Esophagus muscularis mucosa (tissue), 4 donors: ENCODE data around the gene HLA-DQB2. TPM values are rescaled to one million over a fixed set of nuclear protein-coding genes. Genes with fewer than 3 reads are reported as not detected.

ENCODE experiments used
- DNase-seq: peaks from one replicate; pipeline ENCODE4 v3.0.0-alpha.2; 2017; ENCODE audit errors: extremely low spot score
- H3K27ac ChIP-seq, 4 donors: fragments of 200-600 bp; sonication (generic); replicated peaks in 1 of 4; 1 replicate in 3 of 4; 2 replicates in 1 of 4; pipeline ENCODE4 v1.5.1; 2016 to 2019; ENCODE audit warnings: mild to moderate bottlenecking in 1 of 4
- H3K27me3 ChIP-seq, 4 donors: fragments of 200-600 bp; sonication (generic); one replicate each; pipeline versions ENCODE4 v1.5.1 to v1.6.0; 2016 to 2019
- H3K36me3 ChIP-seq, 4 donors: fragments of 200-600 bp; sonication (generic); one replicate each; pipeline ENCODE4 v1.5.1; 2016 to 2019
- H3K4me1 ChIP-seq, 4 donors: fragments of 200-600 bp; sonication (generic); one replicate each; pipeline ENCODE4 v1.5.1; 2016 to 2019
- H3K4me3 ChIP-seq, 4 donors: fragments of 200-600 bp; sonication (generic); 1 replicate in 2 of 4; 2 replicates in 2 of 4; pipeline ENCODE4 v1.5.1; 2016 to 2019; ENCODE audit warnings: mild to moderate bottlenecking in 4 of 4, moderate library complexity in 1 of 4
- H3K9me3 ChIP-seq, 4 donors: fragments of 200-600 bp; sonication (generic); 1 replicate in 3 of 4; 2 replicates in 1 of 4; pipeline ENCODE4 v1.5.1; 2016 to 2019
- CTCF ChIP-seq, 3 experiments: fragments of 200-600 bp in 2 of 3; fragments of 450-650 bp in 1 of 3; sonication (generic) in 2 of 3; IDR thresholded peaks; one replicate each; pipeline ENCODE4 v1.5.1; 2017 to 2019; ENCODE audit warnings: antibody characterized with exemption in 3 of 3, mild to moderate bottlenecking in 2 of 3, moderate library complexity in 1 of 3
- EP300 ChIP-seq: sonication (generic); formaldehyde crosslinking; IDR thresholded peaks from one replicate; pipeline ENCODE4 v1.6.1; 2017; ENCODE audit warnings: antibody characterized with exemption
- POLR2A ChIP-seq: fragments of 450-650 bp; IDR thresholded peaks from one replicate; pipeline ENCODE4 v1.6.1; 2017; ENCODE audit warnings: antibody characterized with exemption, moderate library complexity, mild to moderate bottlenecking, low read depth
- POLR2AphosphoS5 ChIP-seq, 2 donors: sonication (generic); formaldehyde crosslinking; IDR thresholded peaks; one replicate each; pipeline ENCODE4 v1.6.1; 2017; ENCODE audit warnings: antibody characterized with exemption in 2 of 2
- WGBS: methylation state at CpG from one replicate; pipeline ENCODE4 v1.1.5; 2018; 5-methylcytosine and 5-hydroxymethylcytosine counted together
- intact Hi-C: fragments of 100-400 bp; cut with DNase I; formaldehyde crosslinking; loops from one replicate; pipeline ENCODE4 v1.15.1; 2023
- total RNA-seq, 4 donors: library from RNA; depleted of rRNA; stranded (reverse); fragments of >200 nt; gene quantifications; one replicate each; pipeline versions ENCODE4 v1.1.0 to v1.2.1, GENCODE V29; 2016

HLA-DQB2 gene
- total RNA-seq, 4 donors from 2014 or later = 0.33 to 1.7 (median 0.86) TPM

- TF ChIP-seq POLR2AphosphoS5 (IDR thresholded peaks at IDR 0.05) = no peak
- no peak for TF ChIP-seq CTCF (IDR thresholded peaks at IDR 0.05)
- TF ChIP-seq EP300 = no peak
- TF ChIP-seq POLR2A = no peak
- no peak for DNase-seq
- Histone ChIP-seq H3K4me3 (no peak overlapping the region), H3K9me3 (peaks cover 0 to 7% (median 2%) of the 10 kb centered on the region in 4 donors), H3K27ac (no peak overlapping the region), H3K4me1 (peaks cover 0 to 11% (median 9%) of the 10 kb centered on the region in 4 donors), H3K36me3 (no peaks in the 10 kb centered on the region), H3K27me3 (peaks cover 0 to 66% (median 7%) of the 10 kb centered on the region in 4 donors)
- 94% methylated on average over 3 of the region's 3 CpGs for WGBS
- intact Hi-C loops = loop anchor here (10.0 kb wide), 1 partner anchor 95 kb away; no protein-coding TSS in a partner anchor
Measured at GRCh38 chr6:32799740-32800139, 36.4 kb upstream of the HLA-DQB2 start.

- peaks cover 0 to 7% (median 2%) of the 10 kb centered on the region in 4 donors for H3K9me3 ChIP-seq
- intact Hi-C loops = loop anchor here (10.0 kb wide), 1 partner anchor 94 kb away; no protein-coding TSS in a partner anchor
- H3K4me1 ChIP-seq = peaks cover 0 to 11% (median 9%) of the 10 kb centered on the region in 4 donors
- no peak for DNase-seq
- TF ChIP-seq POLR2AphosphoS5 (IDR thresholded peaks at IDR 0.05) (no peak), CTCF (IDR thresholded peaks at IDR 0.05) (no peak), POLR2A (no peak), EP300 (no peak)
- no peak overlapping the region for H3K4me3 ChIP-seq
- no peak overlapping the region for H3K27ac ChIP-seq
- WGBS = 90% methylated on average over 3 of the region's 3 CpGs
- H3K27me3 ChIP-seq = peaks cover 0 to 70% (median 7%) of the 10 kb centered on the region in 4 donors
- no peaks in the 10 kb centered on the region for H3K36me3 ChIP-seq
Measured at GRCh38 chr6:32799168-32799567, 35.8 kb upstream of the HLA-DQB2 start.

GRCh38 chr6:32796848-32797776 lies 33.8 kb upstream of the HLA-DQB2 start:
- H3K4me3 ChIP-seq = peak overlapping the region; percentile 5 to 39 (median 24)
- no peaks in the 10 kb centered on the region for H3K36me3 ChIP-seq
- DNase-seq = peak; percentile 95
- peak; percentile 91 to 95 (median 94) for TF ChIP-seq CTCF (IDR thresholded peaks at IDR 0.05)
- TF ChIP-seq POLR2A = no peak
- H3K27me3 ChIP-seq = peaks cover 0 to 74% (median 7%) of the 10 kb centered on the region in 4 donors
- intact Hi-C loops = loop anchor here (2.0 to 10.0 kb wide), 2 partner anchors 92 to 380 kb away; no protein-coding TSS in a partner anchor
- H3K27ac ChIP-seq = no peak overlapping the region
- peaks cover 0 to 11% (median 9%) of the 10 kb centered on the region in 4 donors for H3K4me1 ChIP-seq
- peaks cover 0 to 7% (median 2%) of the 10 kb centered on the region in 4 donors for H3K9me3 ChIP-seq
- 13% methylated on average over 30 of the region's 30 CpGs for WGBS

DNA sequence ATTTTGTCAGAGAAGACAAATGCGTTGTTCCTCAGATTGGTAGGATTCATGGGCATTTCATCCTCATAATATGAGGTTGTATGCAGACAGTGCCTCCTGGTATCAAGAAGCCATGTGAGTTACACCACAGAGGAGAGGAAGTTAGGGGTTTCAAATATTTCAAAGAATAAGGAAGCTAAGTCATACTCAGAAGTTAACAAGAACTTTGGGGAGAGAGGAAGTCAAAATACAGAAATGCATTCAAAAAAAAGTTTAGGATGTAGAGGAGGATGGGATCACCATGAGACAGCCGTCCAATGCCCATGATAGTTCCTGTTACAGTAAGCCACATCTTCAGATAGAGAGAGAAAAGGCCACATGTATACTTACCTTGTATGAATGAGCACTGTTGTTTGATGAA lies 31.2 kb upstream of the HLA-DQB2 start:
- peaks cover 0 to 75% (median 10%) of the 10 kb centered on the region in 4 donors for H3K27me3 ChIP-seq
- H3K36me3 ChIP-seq = no peaks in the 10 kb centered on the region
- no peak for DNase-seq
- no peak overlapping the region for H3K4me3 ChIP-seq
- no peak overlapping the region for H3K27ac ChIP-seq
- 65% methylated on average over 2 of the region's 2 CpGs for WGBS
- intact Hi-C loops = loop anchor here (10.0 kb wide), 1 partner anchor 90 kb away; no protein-coding TSS in a partner anchor
- peaks cover 0 to 11% (median 9%) of the 10 kb centered on the region in 4 donors for H3K4me1 ChIP-seq
- peaks cover 0 to 6% (median 2%) of the 10 kb centered on the region in 4 donors for H3K9me3 ChIP-seq
- TF ChIP-seq EP300 = no peak
- no peak for TF ChIP-seq POLR2AphosphoS5 (IDR thresholded peaks at IDR 0.05)
- TF ChIP-seq CTCF (IDR thresholded peaks at IDR 0.05) = no peak
- TF ChIP-seq POLR2A = no peak
